Eye (tissue), 1 donor: ENCODE results near the gene ARHGEF11.
"Not testable (repeated sequence)": the region's sequence is repeated elsewhere in the genome, so short reads cannot be mapped to it uniquely, and the experiment has no call there.

Experiments used
- DNase-seq: peaks from one replicate; pipeline ENCODE4 v3.0.0-alpha.2; 2015

ARHGEF11 gene

GRCh38 chr1:156928043-156928602 is 117.4 kb downstream of the ARHGEF11 start:
- no peak for DNase-seq

- peak; percentile 89 for DNase-seq
Observed at GRCh38 chr1:156927215-156928042, 118.1 kb downstream of the ARHGEF11 start.

- not testable (repeated sequence) for DNase-seq
Observed at GRCh38 chr1:156926695-156927094, 118.8 kb downstream of the ARHGEF11 start.

- DNase-seq = no peak
Observed at GRCh38 chr1:156926175-156926574, 119.4 kb downstream of the ARHGEF11 start.

- DNase-seq = no peak
Observed at GRCh38 chr1:156925154-156926010, 120.2 kb downstream of the ARHGEF11 start.

GRCh38 chr1:156924478-156925153 is 120.9 kb downstream of the ARHGEF11 start:
- DNase-seq = no peak

- peak; percentile 52 for DNase-seq
Observed at GRCh38 chr1:156923670-156924477, 121.7 kb downstream of the ARHGEF11 start.

GRCh38 chr1:156922986-156923669 is 122.4 kb downstream of the ARHGEF11 start:
- DNase-seq = no peak

GRCh38 chr1:156921053-156921529 is 124.5 kb downstream of the ARHGEF11 start:
- DNase-seq = no peak

- DNase-seq = peak; percentile 94
Observed at GRCh38 chr1:156920233-156921052, 125.1 kb downstream of the ARHGEF11 start, which contains the start of gene LRRC71. Gene LRRC71 (plus strand): TSS chr1:156920632. CDS start chr1:156920804, 172 bp downstream.

- no peak for DNase-seq
Observed at GRCh38 chr1:156914440-156914856, 131.1 kb downstream of the ARHGEF11 start.

- no peak for DNase-seq
Observed at GRCh38 chr1:156913809-156914387, 131.6 kb downstream of the ARHGEF11 start.

- DNase-seq = no peak
Observed at GRCh38 chr1:156912861-156913808, 132.4 kb downstream of the ARHGEF11 start.

GRCh38 chr1:156912310-156912709 is 133.2 kb downstream of the ARHGEF11 start:
- DNase-seq = no peak

- no peak for DNase-seq
Observed at GRCh38 chr1:156911577-156912298, 133.8 kb downstream of the ARHGEF11 start.

GRCh38 chr1:156910309-156910782 is 135.2 kb downstream of the ARHGEF11 start:
- no peak for DNase-seq

- no peak for DNase-seq
Observed at GRCh38 chr1:156909671-156910070, 135.9 kb downstream of the ARHGEF11 start.

GRCh38 chr1:156908955-156909354 is 136.6 kb downstream of the ARHGEF11 start:
- DNase-seq = no peak
